ENCODE results near the gene CACNG4. TPM values are rescaled to one million over a fixed set of nuclear protein-coding genes. Genes with fewer than 3 reads are reported as not detected.

Gene CACNG4
- total RNA-seq, 1 experiment from 2014 or later, result not detected

- no peak for TF ChIP-seq YY1 (IDR thresholded peaks at IDR 0.05; ENCODE audit: extremely low read depth, insufficient replicate concordance, low read depth, low read length)
- TF ChIP-seq JUND (IDR thresholded peaks at IDR 0.05), result no peak
- no peak for TF ChIP-seq TCF7L2 (IDR thresholded peaks at IDR 0.05; ENCODE audit: borderline replicate concordance, extremely low read depth, insufficient read depth, insufficient read length)
These were observed 25.5 kb downstream of the CACNG4 start (continued) for GRCh38 chr17:66990047-66990446.

- TF ChIP-seq YY1 (IDR thresholded peaks at IDR 0.05; ENCODE audit: extremely low read depth, insufficient replicate concordance, low read depth, low read length) (no peak), ZNF274 (IDR thresholded peaks at IDR 0.05; ENCODE audit: low read depth, low read length) (no peak), FOSL1 (IDR thresholded peaks at IDR 0.05; ENCODE audit: low read depth) (no peak), EGR1 (IDR thresholded peaks at IDR 0.05; ENCODE audit: low read depth) (no peak), ATF3 (IDR thresholded peaks at IDR 0.05) (no peak), JUND (IDR thresholded peaks at IDR 0.05) (no peak)
- Histone ChIP-seq H3K4me3 (replicated peaks in 1 of 2; ENCODE audit: low read depth in 1 of 2, low read length in 2 of 2) (no peak overlapping the region), H3K4me1 (ENCODE audit: control insufficient read depth in 1 of 2, insufficient read depth in 2 of 2, low read length in 2 of 2) (no peaks in the 10 kb centered on the region), H3K79me2 (ENCODE audit: insufficient read depth, low read length) (no peaks in the 10 kb centered on the region), H3K9me2 (ENCODE audit: insufficient read depth) (no peaks in the 10 kb centered on the region), H3K36me3 (ENCODE audit: control insufficient read depth in 1 of 2, insufficient read depth in 2 of 2, low read length in 2 of 2) (no peaks in the 10 kb centered on the region), H4K20me1 (ENCODE audit: insufficient read depth) (no peaks in the 10 kb centered on the region), H2AFZ (ENCODE audit: low read depth, low read length, poor library complexity, severe bottlenecking) (no peak overlapping the region), H3K9ac (ENCODE audit: low read length) (no peak overlapping the region), H3K27ac (ENCODE audit: low read depth, low read length) (no peak overlapping the region), H3K9me3 (ENCODE audit: control insufficient read depth in 1 of 2, insufficient read depth in 1 of 2, low read depth in 1 of 2, low read length in 2 of 2) (no peaks in the 10 kb centered on the region), H3K4me2 (ENCODE audit: low read length) (no peak overlapping the region), H3K27me3 (ENCODE audit: insufficient read depth, low read length) (peaks cover 11% of the 10 kb centered on the region; the same call in 1 of the 2 replicates)
- ChIA-PET CTCF (no interaction called here), POLR2A (no interaction called here), RAD21 (ENCODE audit: low non-redundant PET in 1 of 2, low total read pairs in 2 of 2, uncharacterized antibody in 2 of 2, unreplicated experiment in 2 of 2) (no interaction called here)
- no peak for ATAC-seq
- intact Hi-C loops (cut with micrococcal nuclease), result no loop called here
- BruUV-seq (replicated peaks), result no TSS peak
- no peak for DNase-seq (ENCODE audit: low read depth, low spot score)
These were observed 28.5 kb downstream of the CACNG4 start for GRCh38 chr17:66992911-66993442.

DNA sequence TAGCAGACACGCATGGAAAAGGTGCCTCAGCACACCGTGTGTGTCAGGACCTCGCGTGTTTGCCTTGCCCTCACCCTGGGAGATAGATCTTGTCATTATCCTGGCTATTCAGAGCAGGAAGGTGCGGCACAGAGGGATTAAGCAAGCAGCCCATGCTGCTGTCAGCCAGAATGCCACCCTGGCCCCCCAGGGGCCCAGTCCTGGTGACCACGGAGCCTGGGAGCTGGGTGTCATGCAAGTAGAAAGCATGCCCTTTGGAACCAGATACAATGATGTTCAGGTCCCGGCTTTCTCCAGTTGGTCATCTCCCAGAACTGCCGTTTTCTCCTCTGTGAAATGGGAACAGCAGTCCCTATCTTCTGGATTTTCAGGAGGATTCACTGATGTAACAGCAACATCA is 29.9 kb downstream of the CACNG4 start:
- no peak overlapping the region for H2AFZ ChIP-seq (ENCODE audit: low read depth, low read length, poor library complexity, severe bottlenecking)
- intact Hi-C loops (cut with micrococcal nuclease), result no loop called here

More for the DNA sequence above, 29.9 kb downstream of the CACNG4 start:
- Histone ChIP-seq H3K4me3 (replicated peaks in 1 of 2; ENCODE audit: low read depth in 1 of 2, low read length in 2 of 2) (no peak overlapping the region), H4K20me1 (ENCODE audit: insufficient read depth) (no peaks in the 10 kb centered on the region), H3K79me2 (ENCODE audit: insufficient read depth, low read length) (no peaks in the 10 kb centered on the region), H3K27me3 (ENCODE audit: insufficient read depth, low read length) (peaks cover 7% of the 10 kb centered on the region; the same call in 1 of the 2 replicates), H3K27ac (ENCODE audit: low read depth, low read length) (no peak overlapping the region), H3K9me2 (ENCODE audit: insufficient read depth) (no peaks in the 10 kb centered on the region), H3K4me2 (ENCODE audit: low read length) (no peak overlapping the region), H3K9me3 (ENCODE audit: control insufficient read depth in 1 of 2, insufficient read depth in 1 of 2, low read depth in 1 of 2, low read length in 2 of 2) (no peaks in the 10 kb centered on the region), H3K4me1 (ENCODE audit: control insufficient read depth in 1 of 2, insufficient read depth in 2 of 2, low read length in 2 of 2) (no peaks in the 10 kb centered on the region), H3K9ac (ENCODE audit: low read length) (no peak overlapping the region), H3K36me3 (ENCODE audit: control insufficient read depth in 1 of 2, insufficient read depth in 2 of 2, low read length in 2 of 2) (no peaks in the 10 kb centered on the region)
- ATAC-seq (no peak), DNase-seq (ENCODE audit: low read depth, low spot score) (no peak)
- BruUV-seq (replicated peaks), result no TSS peak
- POLR2A ChIA-PET, result no interaction called here
- CTCF ChIA-PET, result no interaction called here
- TF ChIP-seq JUND (IDR thresholded peaks at IDR 0.05), result no peak
- RAD21 ChIA-PET (ENCODE audit: low non-redundant PET in 1 of 2, low total read pairs in 2 of 2, uncharacterized antibody in 2 of 2, unreplicated experiment in 2 of 2), result no interaction called here

All from HCT116 (cell line).